HG03457 (cell line): Measurements from ENCODE around the gene MMRN1.
A peak's percentile ranks its signal among the peaks of the same experiment; 100 is the strongest.

Source experiments
- ATAC-seq: cut with Tn5 transposase; IDR thresholded peaks from one replicate; pipeline ENCODE4 v1.9.1; 2021; ENCODE audit warnings: moderate number of reproducible peaks; ENCODE audit not compliant: unreplicated experiment

MMRN1 gene

DNA sequence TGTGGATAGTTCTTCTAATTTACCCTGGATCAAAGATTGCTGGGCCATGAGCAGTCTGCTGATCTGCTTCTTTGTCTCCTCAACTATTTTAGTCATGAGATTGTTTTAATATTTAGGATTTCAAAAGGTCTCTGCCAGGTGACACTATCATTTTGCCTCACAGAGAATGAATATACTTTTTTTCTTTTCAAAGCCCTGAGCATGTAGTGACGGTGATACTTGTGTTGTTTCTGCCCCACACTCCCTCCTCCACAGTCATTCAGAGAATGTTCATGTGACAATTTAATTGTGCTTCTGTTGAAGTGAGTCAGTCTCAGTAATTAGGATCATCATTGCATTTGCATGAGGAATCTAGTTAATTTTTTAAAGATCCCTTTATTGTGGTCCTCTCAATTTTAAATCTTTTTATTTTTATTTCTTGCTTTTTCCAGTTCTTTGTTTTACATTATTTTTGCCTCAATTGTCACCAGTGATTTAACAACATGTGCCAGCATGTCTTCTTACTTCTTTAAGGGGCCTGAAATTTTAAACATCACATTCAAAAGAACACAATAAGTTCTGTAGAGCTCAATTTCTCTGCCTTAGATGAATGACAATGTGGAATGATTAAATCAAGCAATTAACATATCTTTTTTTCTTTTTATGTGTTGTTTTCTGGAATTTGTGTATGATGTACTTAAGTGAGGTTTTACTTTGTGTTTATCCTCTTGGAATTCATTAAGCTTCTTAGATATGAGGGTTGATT, 12.3 kb downstream of the MMRN1 start:
- ATAC-seq, result no peak

DNA sequence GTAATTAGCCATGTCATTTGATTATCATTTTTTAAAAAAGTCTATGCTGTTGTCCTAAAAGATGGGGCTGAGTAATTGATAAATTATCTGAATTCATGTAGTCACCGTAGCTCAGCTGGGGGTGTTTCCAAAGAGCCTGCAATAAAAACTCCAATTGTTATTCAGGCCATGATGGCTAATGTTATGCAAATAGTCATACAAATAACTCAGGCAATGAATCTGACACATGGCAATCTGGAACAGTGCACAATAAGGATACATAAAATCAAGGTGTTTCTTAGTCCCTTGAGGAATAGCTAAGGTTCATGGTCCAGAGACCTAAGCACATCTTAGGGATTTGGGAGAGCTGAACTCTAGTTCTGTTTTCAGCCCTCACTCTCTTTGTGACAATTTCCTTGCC, 15.2 kb downstream of the MMRN1 start:
- ATAC-seq, result no peak

DNA sequence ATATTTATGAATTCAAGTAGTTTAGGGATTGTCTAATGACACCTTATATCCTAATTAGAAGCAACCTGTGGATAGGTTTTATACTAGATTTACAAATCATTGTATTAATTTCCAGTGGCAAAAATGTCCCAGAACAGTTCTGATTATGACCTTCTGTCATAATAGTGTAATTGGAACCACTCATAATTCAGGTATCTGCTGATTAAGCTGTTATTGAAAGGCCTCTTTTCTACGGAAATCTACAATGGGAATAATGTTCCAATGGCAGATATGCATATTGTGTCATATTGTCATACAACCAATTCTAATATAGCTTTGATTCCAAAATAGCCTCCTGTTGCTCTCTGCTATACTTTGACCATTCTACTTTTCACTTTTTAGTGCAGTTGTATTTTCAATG, 19.0 kb downstream of the MMRN1 start:
- no peak for ATAC-seq

DNA sequence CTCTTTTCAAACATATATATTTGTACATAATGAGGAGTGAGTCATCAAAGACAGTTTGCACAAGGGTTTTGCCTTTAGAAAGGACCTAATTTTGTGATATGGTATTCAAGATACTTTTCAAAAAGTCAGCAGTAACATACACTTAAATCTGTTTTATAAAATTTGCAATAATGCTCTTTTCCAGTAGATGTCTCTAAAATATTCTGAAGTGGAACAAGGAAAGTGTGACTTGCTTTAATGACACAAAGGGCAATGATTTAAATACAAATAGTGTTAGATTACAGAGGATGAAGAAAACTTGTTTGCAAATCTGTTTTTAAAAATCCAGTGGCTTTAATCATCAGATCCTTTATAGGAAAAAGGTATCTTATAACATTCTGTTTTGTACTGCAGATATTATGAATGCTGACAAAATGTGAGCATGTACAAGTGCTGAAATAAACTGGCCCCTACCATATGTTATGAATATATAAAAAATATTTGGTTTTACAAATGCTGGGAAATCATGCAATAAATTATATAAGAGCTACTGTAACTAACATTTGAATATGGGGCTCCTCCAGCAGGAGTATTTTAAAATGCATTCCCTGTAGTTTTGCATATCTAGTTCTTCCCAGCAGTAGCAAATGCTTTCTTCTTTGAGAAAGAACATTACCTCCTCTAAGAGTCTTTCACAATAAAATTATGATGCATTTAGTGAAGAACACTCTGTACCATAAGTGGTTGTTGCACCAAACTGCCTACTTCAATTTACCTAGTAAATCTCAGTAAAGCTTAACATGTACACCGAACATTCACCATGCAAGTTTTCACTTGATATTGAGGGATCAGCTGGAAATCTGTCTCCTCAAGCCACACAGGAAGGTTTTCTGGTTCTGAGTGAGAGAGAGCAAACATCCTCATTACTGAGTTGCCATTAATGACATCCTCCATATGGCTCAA, 20.2 kb downstream of the MMRN1 start:
- no peak for ATAC-seq

DNA sequence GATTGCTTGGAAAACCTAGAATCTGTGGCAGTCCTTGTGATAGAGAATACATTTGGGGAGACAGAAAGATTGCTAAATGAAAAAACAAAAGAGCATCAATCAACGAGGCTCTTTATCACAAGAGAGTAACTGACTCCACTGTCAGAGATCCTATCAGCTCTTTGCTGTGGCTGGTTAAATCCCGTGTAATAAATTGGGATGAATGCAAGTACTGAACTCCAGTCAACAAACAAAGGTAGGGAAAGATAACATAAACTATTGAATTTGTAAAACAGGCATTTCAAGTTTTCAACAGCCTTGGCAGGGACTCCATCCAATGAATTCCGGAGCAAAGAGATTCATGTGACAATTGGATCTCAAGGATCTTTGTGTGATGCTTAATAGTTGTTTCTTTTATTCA, 21.3 kb downstream of the MMRN1 start:
- no peak for ATAC-seq

DNA sequence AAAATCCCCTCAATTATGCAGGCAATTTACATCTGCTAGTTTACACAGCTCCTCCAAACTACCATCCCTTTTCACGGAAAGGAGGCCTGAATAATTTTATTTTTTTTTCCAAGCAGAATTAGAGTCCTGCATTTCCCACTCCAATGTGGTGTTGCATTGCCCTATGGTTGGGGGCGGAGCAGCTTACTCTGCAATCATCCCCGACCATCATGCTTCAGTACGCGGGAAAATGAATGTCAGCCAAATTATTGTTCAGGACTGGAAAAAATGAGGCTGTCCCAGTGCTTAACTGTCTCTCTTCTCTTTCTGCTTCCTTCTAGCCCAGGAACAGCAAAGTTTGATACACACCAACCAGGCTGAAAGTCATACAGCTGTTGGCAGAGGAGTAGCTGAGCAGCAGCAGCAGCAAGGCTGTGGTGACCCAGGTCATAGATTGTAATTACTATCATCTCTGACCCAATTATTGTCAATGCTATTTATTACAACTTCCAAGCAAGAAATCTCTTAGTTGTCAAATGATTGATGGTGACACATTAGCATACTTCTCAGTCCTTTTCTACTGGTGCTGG, 28.3 kb downstream of the MMRN1 start:
- no peak for ATAC-seq

DNA sequence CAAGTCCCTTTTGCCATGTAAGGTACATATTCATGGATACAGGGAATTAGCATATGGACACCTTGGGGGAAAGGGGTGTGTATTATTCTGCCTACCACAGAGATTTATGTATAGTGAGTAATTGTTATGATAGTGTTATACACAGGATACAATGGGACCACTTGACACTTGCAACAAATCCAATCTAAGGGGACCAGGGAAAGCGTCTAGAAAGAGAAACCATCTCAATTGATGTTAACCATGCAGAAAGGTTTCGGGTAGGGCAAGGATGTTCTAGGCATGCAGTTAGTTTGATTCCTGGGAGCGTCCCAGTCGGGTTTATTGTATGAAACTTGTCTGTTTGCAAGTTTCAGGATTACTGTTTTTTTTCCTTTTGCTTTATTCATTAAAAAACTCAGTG, 34.2 kb downstream of the MMRN1 start:
- no peak for ATAC-seq

DNA sequence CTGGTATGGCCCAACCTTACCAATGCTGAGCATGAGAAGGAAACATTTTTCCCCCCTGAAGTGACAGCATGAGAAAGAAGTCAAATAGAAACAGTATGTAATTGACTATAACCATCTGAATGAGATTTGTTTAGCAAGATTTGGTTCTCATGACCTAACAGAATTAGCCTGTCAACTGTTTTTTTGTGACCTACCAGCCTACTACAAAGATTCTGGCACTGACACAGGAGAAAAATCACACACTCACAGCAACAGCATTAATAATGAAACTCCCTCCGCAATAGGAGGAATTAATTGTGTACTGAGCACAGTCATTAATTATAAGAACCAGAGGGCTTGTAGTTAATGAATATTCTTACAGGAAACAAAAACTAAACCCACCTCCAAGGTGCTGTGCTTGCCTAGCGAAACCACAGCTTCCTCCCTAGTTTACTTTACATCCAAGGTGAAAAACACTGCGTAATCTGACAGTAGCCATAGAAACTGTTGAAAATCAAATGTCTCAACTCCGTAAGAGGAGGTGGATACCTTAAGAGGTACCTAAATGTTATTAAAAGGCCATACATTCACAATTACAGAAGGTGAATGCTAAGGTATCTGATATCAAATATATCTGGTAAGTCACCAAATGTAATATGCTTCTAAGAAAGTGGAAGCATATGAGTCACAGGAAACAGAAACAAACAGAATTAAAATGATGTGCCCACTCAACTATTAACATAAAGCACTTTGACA, 34.9 kb downstream of the MMRN1 start:
- peak; percentile 97 for ATAC-seq

DNA sequence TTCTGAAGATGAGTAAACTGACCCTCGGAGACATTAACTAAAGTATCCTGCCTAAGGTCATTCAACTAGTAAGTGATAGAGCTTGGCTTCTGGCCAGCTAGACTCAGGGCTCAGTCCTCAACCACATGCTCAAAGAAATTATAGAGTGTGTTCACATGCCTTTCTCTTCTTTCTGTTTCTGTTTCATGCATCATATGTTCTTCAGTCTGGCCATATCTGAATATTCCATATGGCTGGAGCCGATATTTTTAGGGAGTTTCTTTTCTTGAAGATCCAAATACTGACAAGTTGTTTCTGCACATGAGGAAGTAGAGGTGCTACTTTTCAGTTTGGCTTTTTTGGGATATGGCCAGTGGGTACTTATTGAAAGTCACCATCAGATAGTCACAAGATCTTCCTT, 44.9 kb downstream of the MMRN1 start:
- ATAC-seq, result no peak

DNA sequence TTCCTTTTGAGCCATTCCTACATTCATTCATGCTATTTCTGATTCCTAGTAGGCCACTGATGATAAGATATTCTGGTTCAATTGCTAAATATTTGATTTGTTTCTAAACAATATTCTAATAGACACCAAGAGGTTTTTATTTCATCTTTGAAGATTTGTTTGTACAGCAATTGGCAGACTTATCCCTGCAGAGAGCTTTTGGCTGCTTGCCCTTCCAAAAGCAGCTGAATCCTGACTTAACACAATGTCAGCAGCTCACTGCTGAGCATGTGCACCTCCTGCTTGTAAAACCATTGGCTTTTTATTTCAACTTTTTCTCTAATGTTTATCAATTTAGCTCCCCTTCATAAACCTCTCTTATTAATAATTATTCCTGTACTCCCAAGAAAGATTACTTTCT, 45.3 kb downstream of the MMRN1 start:
- ATAC-seq, result no peak

DNA sequence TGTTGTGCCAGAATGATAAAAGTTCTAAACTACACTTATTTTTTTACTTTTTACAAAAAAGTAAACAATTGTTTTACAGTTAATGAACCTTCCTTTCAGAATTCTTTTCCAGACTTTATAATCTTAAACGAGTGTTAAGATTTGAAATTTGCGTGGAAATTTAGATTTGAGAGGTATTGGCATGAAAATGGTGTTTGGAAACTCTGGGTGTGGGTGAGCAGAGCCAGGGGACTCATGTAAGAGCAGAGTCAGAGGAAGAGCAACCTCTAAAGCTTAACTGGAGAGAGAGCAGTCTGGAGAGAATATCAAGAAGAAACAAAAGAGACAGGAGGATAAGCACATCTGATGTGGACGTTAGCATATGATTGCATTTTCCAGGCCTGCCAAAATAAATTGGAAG, 48.2 kb downstream of the MMRN1 start:
- ATAC-seq, result no peak

DNA sequence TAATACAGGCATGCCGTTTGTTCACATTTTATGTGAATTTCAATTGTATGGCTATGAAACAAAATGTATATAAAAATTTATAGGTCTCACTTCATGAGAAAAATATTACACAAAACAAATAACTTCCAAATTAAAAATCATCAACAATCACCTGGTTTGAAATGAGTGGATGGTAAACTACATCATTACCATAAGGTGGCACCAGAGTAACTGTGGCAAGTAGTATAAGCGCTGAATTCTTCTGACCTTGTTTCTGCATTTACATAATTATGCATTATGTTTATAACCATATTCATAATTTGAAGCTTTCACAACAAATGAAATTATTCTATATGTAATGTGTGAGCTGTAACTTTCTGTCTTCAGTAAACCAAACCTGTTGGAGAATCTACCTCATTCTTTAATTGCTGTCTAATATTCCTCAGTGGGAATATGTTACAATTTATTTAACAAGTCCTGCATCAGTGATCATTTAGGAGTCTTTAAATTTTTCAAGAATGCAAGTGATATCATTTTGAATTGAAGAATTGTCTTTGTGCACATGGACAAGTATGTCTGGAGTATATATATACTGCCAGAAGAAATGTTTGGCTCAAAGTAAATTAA, 55.2 kb downstream of the MMRN1 start:
- ATAC-seq, result no peak

DNA sequence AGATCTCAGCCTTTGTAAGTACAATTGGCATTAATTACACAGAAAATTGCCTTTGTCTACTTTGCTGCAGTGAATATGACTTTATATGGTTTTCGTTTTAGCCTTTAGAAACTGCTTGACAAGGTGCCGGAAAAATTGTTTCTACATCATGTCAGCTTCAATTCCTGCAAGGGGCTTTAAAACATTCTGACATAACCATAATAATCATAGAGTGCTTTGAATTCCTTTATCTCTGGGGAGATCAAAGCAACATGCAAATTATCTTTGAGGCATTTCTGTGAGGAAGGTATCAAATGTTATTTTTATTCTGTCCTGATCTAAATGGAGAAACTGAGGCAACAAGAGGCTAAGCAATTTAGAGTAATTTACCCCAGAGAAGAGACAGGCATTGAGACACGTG, 57.8 kb downstream of the MMRN1 start:
- no peak for ATAC-seq

DNA sequence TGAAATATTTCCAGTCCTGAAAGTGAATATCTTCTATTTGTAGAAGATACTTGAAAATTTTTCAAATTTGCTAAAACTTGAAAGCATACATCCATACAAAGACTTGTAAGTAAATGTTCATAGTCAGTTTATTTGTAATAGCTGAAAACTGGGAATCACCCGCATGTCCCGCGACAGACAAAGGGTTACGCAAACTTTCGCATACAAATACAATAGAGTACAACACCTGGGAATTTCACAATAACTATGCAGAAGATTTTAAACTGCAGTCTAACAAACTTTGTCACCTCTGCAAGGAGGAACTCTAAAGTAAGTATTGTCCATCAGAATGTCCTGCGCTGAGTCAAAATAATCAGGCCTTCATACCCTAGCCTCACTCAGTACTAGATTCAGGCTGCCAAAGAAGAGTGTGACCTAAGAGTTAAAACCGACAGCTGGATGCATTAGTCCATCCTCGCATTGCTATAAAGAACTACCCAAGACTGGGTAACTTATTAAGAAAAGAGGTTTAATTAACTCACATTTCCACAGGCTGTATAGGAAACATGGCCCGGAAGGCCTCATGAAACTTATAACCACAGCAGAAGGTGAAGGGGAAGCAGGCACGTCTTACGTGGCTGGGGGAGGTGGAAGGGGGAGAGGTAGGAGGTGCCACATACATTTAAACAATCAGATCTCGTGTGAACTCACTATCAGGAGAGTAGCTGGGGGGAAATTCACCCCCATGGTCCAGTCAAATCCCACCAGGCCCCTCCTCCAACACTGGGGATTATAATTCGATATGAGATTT, 60.4 kb downstream of the MMRN1 start:
- no peak for ATAC-seq

DNA sequence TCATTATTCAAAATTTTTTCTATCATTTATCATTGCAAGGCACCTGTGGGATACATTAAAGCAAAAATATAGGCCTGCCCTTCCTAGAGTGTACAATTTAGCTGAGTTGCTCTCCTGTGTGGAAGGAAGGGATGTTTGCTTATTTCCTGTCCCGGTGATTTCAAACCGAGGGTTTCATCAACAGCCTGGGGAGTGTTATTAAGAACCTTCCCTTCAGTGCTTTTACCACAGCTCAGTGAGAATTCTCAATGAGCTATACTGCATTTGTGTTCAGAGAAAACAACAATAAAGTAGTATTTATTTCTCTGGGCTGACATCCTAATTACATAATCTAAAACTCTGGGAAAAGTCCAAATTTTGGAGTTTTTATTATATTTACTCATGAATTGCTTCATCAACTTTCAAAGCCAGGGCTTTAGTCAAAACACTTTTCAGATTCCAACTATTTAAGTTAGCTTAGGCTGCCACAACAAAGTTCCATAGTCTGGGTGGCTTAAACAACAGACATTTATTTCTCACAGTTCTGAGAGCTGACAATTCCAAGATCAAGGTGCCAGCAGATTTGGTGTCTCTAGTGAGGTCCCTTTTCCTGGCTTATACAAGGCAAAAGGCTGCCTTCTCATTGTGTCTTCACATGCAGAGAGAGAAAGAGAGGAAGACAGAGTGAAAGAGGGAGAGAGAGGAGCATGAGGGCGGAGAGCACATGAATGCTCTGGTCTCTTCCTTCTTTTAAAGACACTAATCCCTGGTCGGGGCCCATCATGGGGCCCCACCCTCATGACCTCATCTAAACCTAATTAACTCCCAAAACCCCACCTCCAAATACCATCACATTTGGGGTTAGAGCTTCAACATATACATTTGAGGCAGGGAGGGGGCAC, 62.6 kb downstream of the MMRN1 start:
- no peak for ATAC-seq

DNA sequence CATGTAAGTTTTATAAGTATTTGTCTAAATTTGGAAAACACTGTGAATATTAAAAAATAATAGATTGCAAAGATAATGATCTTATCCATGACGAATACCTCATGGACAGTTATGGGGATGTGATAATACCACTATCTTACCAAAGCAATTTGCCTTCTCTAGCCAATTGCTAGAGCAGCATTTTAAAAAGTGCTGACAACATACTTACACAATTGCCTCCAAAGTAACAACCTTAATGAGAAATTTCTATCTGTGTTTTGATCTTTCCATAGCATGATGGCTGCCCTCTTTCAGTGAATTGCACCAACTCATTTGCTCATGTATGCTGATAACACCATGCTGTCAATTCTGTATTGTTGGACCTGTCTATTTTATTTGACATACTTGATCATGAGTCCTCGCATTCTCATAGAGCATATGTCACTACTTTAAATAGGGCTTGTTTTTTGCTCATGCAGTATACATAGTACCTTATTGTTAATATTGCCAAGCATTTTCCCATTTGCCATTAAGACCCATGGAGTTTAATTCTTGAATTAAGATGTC, 87.2 kb downstream of the MMRN1 start:
- no peak for ATAC-seq

DNA sequence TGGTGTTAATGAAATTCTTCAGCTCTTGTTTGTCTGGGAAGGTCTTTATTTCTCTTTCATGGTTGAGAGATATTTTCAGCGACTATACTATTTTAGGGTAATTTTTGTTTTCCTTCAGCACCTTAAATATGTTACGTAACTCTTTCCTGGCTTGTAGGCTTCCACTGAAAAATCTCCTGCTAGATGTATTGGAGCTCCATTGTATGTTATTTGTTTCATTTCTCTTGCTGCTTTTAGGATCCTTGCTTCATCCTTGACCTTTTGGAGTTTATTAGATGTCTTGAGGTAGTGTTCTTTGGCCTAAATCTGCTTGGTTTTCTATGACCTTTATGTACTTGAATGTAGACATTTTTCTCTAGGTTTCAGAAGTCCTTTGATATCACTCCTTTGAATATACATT, 93.6 kb downstream of the MMRN1 start:
- no peak for ATAC-seq

DNA sequence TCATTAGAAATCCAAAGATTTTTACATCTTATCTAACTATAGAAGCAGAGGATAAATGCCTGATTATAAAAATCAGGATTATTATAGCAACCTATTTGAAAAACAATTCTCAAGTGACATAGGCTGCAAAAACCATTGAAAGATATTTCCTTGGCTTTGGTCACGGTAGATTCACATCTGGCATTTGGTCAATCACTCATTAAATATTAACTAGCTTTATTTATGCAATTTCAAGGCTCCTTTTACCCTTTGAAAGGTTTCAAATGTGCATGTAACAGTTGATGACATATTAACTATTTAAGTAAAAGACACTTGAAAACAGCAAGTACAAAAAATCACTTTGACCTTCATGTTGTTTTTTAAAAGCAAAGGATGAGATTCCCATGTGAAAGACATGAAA, 98.1 kb downstream of the MMRN1 start:
- no peak for ATAC-seq
